Measurements from ENCODE around the gene IL9R.
"Not testable (repeated sequence)": the region's sequence is repeated elsewhere in the genome, so short reads cannot be mapped to it uniquely, and the experiment has no call there.

The IL9R gene

DNA sequence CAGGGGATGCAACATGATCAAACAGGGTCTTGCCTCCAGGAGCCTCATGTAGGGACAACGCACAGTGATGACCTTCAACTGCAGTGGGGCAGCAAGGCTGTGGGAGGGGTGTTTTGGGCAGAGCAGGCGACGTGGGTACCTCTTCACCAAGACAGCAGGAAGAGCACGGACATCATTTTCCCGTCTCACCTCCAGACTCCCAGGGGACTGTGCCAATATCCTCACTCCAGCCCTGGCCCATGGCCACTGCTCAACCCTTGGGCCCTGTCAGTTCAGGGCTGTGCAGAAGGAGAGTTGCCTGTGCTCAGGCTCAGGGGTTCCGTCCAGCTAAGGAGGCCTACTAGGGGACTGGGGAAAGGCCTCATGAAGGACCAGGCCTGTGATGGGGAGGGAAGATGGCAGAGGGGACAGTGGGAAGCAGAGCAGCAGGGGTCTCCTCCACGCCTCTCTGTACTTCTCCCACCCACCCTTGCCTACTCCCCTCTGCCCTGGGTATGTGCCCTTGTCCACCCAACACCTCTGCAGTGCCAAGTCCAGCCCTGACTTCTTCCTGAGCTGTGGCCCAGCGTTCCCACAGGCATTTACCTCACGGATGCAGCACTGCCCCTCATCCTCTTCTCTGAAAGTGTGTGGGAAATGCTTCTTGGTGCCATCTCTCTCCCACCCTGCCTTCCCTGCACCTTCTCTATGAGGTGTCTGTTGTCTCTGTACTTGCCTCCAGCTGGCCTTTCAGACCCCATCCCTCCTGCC is 1.4 kb downstream of the IL9R start:
- DNase-seq (ENCODE audit: low read depth), result no peak

DNA sequence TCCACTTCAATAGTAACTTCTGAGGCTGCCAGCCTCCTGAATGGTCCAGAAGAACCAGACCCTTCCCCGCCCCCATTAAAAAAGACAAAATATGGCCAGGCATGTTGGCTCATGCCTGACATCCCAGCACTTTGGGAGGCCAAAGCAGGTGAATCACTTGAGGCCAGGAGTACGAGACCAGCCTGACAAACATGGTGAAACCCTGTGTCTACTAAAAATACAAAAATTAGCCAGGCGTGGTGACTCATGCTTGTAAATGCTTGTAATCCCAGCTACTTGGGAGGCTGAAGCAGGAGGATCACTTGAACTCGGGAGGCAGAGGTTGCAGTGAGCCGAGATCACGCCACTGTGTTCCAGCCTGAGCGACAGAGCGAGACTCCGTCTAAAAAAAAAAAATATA is 2.3 kb downstream of the IL9R start:
- not testable (repeated sequence) for DNase-seq (ENCODE audit: low read depth)

DNA sequence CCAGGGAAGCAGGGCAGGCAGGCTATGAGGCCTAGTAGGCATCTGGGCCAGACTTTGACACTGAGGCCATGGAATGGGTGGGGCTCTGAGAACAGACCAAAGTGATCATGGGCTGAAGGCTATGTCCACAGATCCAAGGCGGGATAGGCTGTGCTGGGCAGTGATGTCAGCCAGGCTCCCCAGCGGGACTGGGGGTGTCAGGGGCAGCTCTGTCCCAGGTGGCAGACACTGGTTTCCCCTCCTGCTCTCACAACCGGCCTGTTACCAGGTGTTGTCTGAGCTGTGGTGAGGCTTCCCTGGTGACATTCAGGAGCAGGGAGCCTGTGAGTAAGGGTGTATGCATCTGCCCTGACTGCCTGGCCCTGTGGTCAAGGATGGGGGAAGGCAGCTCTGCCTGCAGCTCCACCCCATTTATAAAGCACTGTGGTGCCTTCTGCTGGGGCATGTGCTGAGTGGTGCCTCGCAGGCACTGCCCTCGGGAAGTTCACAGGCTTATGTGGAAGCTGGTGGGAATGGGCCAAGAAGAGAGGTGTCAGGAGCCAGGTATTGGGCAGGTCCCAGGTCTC is 2.9 kb downstream of the IL9R start:
- DNase-seq (ENCODE audit: low read depth), result no peak

DNA sequence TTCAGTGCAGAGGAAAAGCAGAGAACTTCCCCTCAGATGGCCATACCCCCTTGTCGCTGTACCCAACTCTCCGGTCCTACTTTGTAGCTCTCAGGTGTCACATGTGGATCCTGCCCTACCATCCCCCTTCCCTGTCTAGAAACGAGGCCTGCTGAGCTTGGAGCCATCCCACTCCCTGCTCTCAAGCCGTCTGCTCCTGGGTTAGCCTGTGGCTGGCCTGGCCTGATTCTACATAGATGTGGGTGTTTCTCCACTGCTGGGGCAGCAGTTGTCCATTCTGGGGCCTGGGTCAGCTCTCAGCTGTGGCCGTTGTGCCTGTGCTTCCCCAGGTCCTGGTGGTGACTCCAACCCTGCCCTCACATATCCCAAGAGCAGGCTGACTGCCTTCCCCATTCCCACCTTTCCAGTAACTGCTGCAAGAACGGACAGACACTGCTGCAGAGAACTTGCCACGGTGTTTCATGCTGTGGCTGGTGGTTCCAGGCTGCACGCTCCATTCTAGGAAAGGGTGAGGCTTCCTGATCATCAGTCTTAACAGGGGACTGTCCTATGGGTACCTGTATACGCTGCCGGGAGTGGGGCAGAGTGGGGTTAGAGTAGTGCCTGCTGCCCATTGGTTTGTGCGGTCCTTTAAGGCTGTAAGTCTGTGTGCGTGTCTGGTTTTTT is 3.6 kb downstream of the IL9R start:
- DNase-seq (ENCODE audit: low read depth), result no peak

DNA sequence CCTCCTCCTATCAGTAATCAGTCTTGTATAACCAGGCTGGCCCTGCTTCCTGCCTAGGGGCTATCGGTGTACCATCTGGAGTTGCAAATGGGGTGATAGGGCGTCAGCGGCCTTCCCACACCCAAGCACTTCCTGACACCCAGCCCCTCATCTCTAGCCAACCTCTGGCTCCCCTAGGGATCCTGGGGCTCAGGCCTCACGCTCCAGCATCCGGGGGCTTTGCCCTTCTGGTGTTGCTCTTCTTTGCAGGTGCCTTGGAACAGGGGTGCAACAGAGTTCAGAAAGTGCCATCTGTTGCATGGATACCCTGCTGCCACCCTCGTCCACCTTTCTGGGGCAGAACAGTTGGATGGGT is 4.1 kb downstream of the IL9R start:
- no peak for DNase-seq (ENCODE audit: low read depth)

DNA sequence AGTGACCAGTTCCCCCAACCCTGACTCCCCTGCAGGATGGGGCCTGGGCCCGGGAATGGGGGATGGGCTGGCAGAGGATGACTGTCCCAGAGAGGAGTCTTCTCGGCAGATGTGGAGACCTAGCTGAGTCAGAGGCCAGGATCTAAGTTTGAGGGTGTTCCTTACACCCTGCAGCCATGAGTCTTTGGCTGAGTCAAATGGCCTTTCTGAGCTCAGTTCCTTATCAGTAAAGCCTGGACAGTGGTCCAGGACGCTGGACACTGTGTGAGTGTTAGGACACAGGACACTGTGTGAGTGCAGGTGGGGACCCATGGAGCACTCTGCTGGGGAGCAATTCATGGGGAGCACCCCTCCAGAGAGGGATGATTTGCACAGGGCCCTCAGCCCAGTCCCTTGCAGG is 5.0 kb downstream of the IL9R start:
- DNase-seq (ENCODE audit: low read depth), result no peak

DNA sequence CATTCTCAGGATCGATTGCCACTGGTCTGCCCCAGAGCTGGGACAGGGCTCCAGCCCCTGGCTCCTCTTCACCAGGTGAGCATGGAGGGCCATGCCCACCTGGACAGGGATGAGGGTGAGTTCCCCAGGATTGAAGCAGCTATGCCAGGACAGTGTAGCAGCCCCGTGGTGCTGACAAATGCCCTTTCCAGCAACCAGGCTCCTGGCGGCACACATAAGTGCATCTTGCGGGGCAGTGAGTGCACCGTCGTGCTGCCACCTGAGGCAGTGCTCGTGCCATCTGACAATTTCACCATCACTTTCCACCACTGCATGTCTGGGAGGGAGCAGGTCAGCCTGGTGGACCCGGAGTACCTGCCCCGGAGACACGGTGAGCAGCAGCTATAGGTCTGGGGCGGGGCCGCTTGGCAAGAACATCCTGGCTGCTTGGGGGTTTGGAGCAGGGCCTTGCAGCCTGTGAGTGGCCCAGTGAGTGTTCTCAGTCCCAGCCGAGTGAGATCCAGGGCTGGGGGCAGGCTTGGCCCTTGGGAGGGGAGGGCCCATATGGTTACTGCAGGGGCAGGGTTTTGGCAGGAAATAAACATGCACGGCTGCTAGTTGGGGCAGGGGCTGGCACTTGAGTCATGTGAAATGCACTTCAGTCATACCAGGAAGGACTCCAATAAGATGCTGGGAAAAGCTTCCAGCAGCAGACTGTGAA is 6.1 kb downstream of the IL9R start:
- no peak for DNase-seq (ENCODE audit: low read depth)

DNA sequence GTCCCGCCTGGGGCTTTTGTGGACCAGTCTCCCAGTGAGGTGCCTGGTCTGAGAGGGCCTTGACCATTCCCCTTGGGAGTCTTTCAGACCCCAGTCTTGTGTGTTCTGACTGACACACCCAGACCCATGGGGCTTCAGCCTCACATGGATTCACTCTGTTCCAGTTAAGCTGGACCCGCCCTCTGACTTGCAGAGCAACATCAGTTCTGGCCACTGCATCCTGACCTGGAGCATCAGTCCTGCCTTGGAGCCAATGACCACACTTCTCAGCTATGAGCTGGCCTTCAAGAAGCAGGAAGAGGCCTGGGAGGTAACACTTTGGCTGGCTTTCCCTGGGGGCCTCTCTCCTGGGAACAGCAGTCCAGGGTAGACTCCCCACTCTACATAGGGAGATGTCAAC is 6.8 kb downstream of the IL9R start:
- no peak for DNase-seq (ENCODE audit: low read depth)

DNA sequence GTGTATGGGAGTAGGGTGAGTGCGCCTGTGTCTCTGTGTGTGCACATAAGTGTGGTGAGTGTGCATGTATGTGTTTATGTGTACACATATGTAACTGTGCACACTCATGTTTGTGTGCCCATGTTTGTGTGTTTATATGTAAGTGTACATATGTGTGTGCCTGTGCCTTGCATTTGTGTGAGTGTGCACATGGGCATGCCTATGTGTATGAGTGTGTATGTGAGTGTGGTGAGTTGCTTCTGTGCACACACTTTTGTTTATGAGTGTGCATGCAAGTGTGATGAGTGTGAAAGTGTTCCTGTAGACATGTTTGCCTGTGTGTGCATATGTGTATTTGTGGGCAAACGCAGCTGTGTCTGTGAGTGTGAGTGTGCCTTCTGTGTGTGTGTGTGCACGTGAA is 7.2 kb downstream of the IL9R start:
- DNase-seq (ENCODE audit: low read depth), result no peak

DNA sequence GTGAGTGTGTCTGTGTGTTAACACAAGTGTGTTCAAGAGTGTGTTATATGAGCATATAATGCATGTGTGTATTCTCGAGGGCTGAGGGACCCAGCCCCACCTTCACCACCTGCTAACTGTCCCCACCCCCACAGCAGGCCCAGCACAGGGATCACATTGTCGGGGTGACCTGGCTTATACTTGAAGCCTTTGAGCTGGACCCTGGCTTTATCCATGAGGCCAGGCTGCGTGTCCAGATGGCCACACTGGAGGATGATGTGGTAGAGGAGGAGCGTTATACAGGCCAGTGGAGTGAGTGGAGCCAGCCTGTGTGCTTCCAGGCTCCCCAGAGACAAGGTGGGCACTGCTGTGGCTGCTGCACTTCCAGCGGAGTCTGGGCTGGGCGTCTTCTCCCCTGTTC is 7.6 kb downstream of the IL9R start:
- DNase-seq (ENCODE audit: low read depth), result no peak

DNA sequence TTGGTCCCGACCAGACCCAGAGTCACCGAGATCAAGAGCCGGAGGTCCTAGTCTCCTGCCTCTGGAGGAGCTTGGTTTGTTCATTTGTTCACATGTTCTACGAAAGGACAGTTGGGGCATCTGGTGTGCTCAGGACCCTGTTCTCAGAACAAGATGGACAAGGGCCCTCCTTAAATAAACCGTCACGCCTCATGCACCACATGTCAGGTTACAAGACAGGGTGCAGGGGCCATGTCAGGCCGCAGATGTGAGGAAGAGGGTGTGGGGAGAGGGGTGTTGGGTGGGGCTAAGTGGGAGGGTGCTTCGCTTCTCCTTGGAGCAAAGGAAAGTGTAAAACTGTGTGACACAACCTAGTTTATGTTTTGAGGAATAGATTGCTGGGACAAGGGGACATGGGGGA is 9.0 kb downstream of the IL9R start:
- DNase-seq (ENCODE audit: low read depth), result not testable (repeated sequence)

DNA sequence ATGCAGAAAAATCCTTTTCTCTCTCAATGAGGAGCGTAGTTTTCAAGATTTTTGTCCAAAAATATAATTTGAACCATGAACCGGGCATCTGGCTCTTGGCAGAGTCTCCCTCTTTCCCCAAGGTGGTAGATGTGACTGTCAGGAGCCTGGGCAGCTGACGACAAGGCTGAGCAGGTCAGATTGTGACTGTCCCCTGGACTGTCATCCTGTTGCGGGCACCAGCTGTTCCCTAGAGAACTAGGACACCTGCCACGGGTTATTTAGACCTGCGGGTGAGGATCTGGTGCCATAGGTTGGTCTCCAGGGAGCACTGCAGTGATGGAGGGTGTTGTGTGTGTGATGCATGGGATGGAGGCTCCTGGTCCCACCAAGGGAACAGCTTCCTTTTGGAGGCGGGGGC is 10.9 kb downstream of the IL9R start:
- DNase-seq (ENCODE audit: low read depth), result not testable (repeated sequence)

DNA sequence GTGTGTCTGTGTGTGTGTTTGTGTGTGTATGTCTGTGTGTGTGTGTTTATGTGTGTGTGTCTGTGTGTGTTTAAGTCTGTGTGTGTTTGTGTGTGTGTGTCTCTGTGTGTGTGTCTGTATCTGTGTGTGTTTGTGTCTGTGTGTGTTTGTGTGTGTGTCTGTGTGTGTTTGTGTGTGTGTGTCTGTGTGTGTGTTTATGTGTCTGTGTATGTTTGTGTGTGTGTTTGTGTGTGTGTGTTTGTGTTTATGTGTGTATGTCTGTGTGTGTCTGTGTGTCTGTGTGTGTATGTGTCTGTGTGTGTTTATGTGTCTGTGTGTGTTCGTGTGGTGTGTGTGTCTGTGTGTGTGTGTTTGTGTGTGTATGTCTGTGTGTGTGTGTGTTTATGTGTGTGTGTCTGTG is 11.4 kb downstream of the IL9R start:
- no peak for DNase-seq (ENCODE audit: low read depth)

DNA sequence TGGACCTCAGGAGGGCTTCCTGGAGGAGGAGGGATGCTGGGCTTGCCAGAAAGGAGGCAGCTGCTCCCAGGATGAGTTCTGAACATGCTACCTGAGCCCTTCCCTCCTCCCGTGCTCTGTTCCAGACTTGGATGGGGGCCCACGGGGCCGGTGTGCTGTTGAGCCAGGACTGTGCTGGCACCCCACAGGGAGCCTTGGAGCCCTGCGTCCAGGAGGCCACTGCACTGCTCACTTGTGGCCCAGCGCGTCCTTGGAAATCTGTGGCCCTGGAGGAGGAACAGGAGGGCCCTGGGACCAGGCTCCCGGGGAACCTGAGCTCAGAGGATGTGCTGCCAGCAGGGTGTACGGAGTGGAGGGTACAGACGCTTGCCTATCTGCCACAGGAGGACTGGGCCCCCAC is 12.2 kb downstream of the IL9R start:
- not testable (repeated sequence) for DNase-seq (ENCODE audit: low read depth)

DNA sequence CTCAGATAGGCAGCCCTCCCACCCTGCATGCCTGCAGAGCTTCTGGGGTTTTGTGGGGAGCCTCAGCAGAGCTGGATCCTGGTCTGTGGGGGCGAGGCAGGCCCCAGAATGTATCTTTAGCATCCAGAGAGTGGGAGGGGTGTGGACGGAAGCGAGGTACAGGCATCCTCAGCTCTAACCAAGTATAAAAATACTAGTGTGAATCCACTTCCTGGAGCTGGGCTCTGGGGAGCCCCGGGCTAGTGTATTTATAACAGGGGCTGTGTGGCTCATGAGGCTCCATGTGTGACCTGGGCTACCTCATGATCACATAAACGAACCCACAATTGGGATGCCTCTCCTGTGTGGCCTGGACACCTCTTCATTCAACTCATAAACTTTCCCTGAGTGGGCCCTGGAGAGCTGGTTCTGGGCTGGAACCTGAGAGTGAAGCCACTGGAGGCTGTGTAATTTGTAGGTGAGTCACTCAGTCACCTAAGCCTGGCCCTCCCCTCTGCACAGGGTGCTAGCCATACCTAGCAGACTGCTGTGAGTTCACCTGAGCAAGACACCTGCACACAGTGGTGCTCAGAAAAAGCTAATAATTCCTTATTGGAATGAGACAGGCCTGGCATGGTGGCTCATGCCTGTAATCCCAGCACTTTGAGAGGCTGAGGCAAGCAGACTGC is 15.9 kb downstream of the IL9R start:
- not testable (repeated sequence) for DNase-seq (ENCODE audit: low read depth)

DNA sequence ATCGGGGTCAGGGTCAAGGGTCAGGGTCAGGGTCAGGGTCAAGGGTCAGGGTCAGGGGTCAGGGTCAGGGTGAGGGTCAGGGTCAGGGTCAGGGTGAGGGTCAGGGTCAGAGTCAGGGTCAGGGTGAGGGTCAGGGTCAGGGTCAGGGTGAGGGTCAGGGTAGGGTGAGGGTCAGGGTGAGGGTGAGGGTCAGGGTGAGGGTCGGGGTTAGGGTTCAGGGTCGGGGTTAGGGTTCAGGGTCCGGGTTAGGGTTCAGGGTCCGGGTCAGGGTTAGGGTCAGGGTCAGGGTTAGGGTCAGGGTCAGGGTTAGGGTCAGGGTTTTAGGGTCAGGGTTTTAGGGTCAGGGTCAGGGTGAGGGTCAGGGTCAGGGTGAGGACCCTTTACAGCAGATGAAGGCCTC is 22.4 kb downstream of the IL9R start:
- not testable (repeated sequence) for DNase-seq (ENCODE audit: low read depth)

DNA sequence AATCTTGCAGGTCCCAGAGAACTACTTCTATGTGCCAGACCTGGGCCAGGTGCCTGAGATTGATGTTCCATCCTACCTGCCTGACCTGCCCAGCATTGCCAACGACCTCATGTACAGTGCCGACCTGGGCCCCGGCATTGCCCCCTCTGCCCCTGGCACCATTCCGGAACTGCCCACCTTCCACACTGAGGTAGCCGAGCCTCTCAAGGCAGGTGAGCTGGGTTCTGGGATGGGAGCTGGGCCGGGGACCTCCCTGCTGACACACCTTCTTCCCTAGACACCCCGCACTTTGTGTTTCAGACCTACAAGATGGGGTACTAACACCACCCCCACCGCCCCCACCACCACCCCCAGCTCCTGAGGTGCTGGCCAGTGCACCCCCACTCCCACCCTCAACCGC is 25.5 kb downstream of the IL9R start:
- not testable (repeated sequence) for DNase-seq (ENCODE audit: low read depth)

DNA sequence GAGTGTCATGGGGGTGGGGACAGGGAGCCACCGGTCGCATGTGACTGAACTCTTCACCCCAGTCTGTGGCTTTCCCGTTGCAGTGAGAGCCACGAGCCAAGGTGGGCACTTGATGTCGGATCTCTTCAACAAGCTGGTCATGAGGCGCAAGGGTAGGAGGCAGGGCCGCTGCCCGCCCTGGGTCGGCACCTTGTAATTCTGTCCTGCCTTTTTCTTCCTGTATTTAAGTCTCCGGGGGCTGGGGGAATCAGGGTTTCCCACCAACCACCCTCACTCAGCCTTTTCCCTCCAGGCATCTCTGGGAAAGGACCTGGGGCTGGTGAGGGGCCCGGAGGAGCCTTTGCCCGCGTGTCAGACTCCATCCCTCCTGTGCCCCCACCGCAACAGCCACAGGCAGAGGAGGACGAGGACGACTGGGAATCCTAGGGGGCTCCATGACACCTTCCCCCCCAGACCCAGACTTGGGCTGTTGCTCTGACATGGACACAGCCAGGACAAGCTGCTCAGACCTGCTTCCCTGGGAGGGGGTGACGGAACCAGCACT is 27.5 kb downstream of the IL9R start:
- DNase-seq (ENCODE audit: low read depth), result not testable (repeated sequence)

DNA sequence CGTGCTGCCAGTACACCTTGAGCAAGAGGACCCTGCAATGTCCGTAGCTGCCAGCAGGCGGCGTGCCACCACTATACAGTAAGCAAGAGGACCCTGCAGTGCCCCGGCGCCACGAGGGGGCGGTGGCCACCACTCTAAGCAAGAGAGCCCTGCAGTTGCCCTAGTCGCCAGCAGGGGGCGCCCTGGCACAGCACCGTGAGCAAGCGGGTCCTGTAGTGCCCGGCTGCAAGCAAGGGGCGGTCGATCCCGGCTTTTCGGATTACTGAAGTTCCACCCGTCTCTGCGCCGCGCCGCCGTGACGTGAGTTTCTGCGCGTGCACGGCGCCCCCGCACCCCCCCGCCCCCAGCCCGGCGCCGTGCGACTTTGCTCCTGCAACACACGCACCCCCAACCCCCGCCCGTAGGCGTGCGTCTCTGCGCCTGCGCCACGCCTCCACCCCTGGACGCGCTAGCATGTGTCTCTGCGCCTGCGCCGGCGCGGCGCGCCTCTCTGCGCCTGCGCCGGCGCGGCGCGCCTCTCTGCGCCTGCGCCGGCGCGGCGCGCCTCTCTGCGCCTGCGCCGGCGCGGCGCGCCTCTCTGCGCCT is 31.2 kb downstream of the IL9R start:
- DNase-seq (ENCODE audit: low read depth), result not testable (repeated sequence)

DNA sequence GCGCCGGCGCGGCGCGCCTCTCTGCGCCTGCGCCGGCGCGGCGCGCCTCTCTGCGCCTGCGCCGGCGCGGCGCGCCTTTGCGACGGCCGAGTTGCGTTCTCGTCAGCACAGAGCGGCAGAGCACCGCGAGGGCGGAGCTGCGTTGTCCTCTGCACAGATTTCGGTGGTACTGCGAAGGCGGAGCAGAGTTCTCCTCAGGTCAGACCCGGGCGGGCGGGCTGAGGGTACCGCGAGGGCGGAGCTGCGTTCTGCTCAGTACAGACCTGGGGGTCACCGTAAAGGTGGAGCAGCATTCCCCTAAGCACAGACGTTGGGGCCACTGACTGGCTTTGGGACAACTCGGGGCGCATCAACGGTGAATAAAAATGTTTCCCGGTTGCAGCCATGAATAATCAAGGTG is 31.8 kb downstream of the IL9R start:
- DNase-seq (ENCODE audit: low read depth), result not testable (repeated sequence)

DNA sequence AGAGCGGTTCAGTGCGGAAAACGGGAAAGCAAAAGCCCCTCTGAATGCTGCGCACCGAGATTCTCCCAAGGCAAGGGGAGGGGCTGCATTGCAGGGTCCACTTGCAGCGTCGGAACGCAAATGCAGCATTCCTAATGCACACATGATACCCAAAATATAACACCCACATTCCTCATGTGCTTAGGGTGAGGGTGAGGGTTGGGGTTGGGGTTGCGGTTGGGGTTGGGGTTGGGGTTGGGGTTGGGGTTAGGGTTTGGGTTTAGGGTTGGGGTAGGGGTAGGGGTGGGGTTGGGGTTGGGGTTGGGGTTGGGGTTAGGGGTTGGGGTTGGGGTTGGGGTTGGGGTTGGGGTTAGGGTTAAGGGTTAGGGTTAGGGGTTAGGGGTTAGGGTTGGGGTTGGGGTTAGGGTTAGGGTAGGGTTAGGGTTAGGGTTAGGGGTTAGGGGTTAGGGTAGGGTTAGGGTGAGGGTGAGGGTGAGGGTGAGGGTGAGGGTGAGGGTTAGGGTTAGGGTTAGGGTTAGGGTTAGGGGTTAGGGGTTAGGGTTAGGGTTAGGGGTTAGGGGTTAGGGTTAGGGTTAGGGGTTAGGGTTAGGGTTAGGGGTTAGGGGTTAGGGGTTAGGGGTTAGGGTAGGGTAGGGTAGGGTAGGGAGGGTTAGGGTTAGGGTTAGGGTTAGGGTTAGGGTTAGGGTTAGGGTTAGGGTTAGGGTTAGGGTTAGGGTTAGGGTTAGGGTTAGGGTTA is 32.4 kb downstream of the IL9R start:
- not testable (repeated sequence) for DNase-seq (ENCODE audit: low read depth)
